CD4-positive, alpha-beta T cell treated with Interferon alpha-2 for 1 hour (primary cell): ENCODE results near the gene ZNF578.
"Not testable (repeated sequence)": the region's sequence is repeated elsewhere in the genome, so short reads cannot be mapped to it uniquely, and the experiment has no call there.

Source experiments
- DNase-seq, 2 donors: peaks; one replicate each; pipeline ENCODE4 v3.0.0-alpha.2; 2020 to 2022

Gene ZNF578

GRCh38 chr19:52518646-52519045 is 65.3 kb downstream of the ZNF578 start:
- no peak for DNase-seq

GRCh38 chr19:52519175-52519574 is 65.8 kb downstream of the ZNF578 start:
- DNase-seq = not testable (repeated sequence)

DNA sequence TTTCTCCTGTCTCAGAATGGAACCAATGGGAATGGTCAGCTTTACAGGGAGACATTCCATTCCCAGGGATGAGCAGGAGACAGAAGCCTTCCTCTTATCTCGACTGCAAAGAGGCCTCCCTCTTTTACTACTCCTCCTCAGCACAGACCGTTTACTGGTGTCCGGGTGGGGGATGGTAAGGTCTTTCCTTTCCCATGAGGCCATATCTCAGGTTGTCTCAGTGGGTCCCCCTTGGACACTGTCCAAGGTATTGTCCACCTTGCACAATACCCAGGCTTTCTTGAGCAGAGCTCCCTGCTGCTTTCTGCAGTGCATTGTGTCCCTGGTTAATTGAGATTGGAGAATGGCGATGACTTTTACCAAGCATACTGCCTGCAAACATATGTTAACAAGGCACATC is 66.7 kb downstream of the ZNF578 start:
- DNase-seq = no peak

DNA sequence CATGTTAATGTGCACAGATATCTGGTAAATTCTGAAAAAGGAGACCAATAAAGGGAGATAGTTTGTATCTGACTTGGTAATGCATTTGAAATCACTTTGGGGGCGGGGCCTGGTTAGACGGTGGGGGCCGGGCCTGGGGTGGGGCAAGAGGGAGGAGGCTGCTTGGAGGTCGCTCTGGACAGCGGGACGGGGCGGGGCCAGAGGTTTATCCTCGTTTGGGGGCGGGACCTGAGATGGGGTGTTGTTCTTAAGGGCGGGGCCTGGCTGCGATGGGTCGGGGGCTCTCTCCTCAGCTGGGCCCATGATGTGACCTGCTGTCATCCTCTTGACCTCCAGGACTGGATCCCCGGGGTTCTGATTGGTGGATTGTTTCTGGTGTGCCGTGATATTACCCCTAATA is 69.2 kb downstream of the ZNF578 start:
- DNase-seq = no peak

DNA sequence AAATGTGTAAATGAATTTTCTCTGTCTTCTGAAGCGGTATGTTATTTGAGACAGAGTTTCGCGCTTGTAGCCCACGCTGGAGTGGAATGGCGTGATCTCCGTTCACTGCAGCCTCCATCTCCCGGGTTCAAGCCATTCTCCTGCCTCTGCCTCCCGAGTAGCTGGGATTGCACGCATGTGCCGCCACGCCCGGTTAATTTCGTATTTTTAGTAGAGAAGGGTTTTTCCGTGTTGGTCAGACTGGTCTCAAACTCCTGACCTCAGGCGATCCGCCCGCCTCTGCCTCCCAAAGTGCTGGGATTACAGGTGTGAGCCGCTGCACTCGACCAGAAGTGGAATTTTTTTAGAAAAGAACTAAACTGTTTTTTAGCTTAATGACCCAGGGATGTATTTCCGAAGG is 70.7 kb downstream of the ZNF578 start:
- DNase-seq = no peak

- DNase-seq = peak; percentile 96 to 97
Measured at GRCh38 chr19:52527134-52527955, 74.0 kb downstream of the ZNF578 start, which contains the start of gene ZNF808. TSS of gene ZNF808 (plus strand) at chr19:52527668. CDS start at chr19:52543285, 15,617 bp downstream.

GRCh38 chr19:52527956-52528351 is 74.6 kb downstream of the ZNF578 start:
- peak in 1 of 2 donors; percentile 9 for DNase-seq

DNA sequence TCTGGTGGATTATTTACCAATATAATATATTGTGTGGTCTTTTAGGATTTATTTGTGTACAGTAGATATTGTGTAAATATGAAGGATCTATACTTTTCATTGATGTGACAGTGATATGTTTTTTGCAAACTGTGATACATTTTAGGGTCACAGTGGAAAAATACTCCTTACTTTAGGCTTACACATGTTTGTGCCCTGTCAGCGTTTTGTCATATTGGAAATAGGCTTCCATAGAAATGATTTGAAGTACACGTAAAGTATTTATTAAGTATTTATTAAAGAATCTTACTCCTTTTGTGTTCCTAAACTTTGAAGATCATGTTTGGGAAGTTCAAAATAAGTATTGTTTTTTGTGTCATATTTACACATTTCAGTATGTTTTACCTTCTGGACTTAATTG is 79.1 kb downstream of the ZNF578 start:
- no peak for DNase-seq

GRCh38 chr19:52533901-52534300 is 80.5 kb downstream of the ZNF578 start:
- DNase-seq = no peak

DNA sequence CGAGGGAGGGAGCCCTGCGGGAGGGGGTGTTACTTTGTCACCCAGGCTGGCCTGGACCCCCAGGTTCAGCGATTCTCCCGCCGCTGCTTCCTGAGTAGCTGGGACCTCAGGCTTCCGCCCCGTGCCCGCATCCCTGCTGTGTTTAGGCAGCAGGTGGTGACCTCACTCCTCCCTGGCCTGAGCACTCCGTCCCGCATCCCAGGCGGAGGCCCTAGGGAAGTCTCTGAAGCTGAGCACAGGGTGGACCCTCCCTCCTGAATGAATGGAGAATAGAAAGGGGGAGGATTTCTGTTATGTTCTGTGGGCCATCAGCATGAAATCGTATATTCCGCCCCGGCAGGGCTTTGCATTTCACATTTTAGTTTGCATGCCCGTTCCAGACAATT is 82.0 kb downstream of the ZNF578 start:
- not testable (repeated sequence) for DNase-seq

DNA sequence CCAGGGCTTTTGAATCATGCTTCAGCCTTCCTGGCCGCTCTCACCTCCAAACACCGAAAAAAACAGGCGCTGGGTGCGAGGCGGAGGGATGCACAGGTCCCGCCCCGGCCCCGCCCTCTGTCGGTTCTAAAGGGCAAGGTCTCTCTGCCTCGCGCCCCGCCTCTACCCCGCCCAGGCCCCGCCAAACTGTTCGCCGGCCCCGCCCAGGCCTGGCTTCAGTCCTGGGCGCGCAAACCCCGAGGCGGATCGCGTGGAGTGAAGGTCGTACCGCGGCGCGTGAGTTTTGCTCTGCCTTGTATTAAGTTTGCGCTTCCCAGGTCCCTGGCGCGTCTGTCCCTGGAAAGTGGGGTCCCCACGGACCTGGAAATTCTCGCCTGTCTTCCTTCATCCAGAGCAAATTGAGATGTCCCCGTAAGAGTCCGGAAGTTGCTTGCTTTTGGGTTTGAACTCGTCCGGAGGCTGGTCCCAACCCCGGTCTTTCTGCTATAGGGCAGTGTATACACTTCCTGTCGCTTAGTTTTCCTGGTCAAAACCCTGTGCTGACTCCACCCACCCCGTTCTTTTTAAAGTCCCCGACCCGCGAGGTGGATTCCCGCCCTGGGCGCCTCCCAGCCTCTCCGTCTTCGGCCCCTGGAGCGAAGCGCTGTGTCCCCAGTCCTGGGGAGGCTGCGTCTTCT is 82.6 kb downstream of the ZNF578 start:
- peak; percentile 86 to 91 for DNase-seq

- DNase-seq = peak; percentile 51 to 55
Measured at GRCh38 chr19:52536448-52536800, 83.1 kb downstream of the ZNF578 start.

DNA sequence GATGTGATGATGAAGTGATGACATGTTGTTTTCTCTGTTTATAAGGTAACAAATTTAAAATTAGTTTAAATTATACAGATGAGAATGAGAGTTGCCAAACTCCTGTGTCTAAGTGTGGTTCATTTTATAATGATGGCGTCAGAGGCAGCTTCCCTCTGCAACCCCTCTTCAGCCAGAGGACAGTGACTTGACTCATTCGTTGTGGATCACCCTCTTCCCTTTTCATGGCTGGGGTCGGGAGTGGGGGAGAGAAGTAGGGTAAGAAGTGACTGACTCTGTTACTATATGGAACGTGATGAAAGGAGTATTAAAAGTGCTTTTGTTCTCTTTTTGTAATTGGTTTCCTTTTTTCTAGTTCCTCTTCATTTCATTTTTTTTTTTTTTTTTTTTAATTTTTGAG is 85.5 kb downstream of the ZNF578 start:
- peak in 1 of 2 donors; percentile 2 for DNase-seq

- not testable (repeated sequence) for DNase-seq
Measured at GRCh38 chr19:52541176-52541575, 87.8 kb downstream of the ZNF578 start.

GRCh38 chr19:52541608-52542007 is 88.3 kb downstream of the ZNF578 start:
- DNase-seq = no peak

DNA sequence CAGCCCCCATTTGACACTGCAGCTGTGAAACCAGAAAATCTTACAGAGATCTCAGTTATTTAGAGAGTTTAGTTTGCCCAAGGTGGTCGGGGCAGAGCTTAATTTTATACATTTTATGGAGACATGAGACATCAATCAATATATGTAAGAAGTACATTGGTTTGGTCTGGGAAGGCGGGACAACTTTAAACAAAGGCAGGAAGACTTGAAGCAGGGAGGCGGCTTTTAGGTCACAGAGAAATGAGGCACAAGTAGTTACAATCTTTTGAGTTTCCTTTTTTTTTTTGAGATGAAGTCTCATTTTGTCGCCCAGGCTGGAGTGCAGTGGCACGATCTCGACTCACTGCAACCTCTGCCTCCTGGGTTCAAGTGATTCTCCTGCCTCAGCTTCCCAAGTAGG is 89.2 kb downstream of the ZNF578 start:
- DNase-seq = not testable (repeated sequence)

- peak; percentile 20 to 58 for DNase-seq
Measured at GRCh38 chr19:52542984-52543664, 89.8 kb downstream of the ZNF578 start.

- no peak for DNase-seq
Measured at GRCh38 chr19:52554216-52554971, 101.0 kb downstream of the ZNF578 start.

GRCh38 chr19:52557231-52557995 is 104.1 kb downstream of the ZNF578 start:
- DNase-seq = no peak

DNA sequence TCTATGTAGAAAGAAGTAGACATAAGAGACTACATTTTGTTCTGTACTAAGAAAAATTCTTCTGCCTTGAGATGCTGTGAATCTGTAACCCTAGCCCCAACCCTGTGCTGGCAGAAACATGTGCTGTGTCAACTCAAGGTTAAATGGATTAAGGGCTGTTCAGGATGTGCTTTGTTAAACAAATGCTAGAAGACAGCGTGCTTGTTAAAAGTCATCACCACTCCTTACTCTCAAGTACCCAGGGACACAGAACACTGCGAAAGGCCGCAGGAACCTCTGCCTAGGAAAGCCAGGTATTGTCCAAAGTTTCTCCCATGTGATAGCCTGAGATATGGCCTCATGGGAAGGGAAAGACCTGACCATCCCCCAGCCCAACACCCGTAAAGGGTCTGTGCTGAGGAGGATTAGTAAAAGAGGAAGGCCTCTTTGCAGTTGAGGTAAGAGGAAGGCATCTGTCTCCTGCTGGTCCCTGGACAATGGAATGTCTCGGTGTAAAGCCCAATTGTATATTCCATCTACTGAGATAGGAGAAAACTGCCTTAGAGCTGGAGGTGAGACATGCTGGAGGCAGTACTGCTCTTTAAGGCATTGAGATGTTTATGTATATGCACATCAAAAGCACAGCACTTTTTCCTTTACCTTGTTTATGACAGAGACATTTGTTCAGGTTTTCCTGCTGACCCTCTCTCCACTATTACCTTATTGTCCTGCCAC is 105.5 kb downstream of the ZNF578 start:
- not testable (repeated sequence) for DNase-seq

- DNase-seq = not testable (repeated sequence)
Measured at GRCh38 chr19:52561611-52562010, 108.3 kb downstream of the ZNF578 start.
